Neural cell (in vitro differentiated cells): ENCODE results near the gene BNIP5.

Experiments used
- EP300 ChIP-seq: fragments of 450-650 bp; conservative IDR thresholded peaks from 2 replicates; pipeline ENCODE4 v1.6.1; 2014; ENCODE audit warnings: antibody characterized with exemption, mild to moderate bottlenecking, moderate library complexity; ENCODE audit not compliant: poor library complexity, severe bottlenecking
- EZH2 ChIP-seq: fragments of 200-600, 300-800 bp; shearing (Covaris generic), sonication (generic); IDR thresholded peaks from 2 replicates; pipeline ENCODE4 v1.6.1; 2014; ENCODE audit warnings: antibody characterized with exemption, low read length, borderline replicate concordance, mild to moderate bottlenecking; ENCODE audit not compliant: insufficient read depth, poor library complexity, severe bottlenecking
- MXI1 ChIP-seq: fragments of 450-650 bp; conservative IDR thresholded peaks from 2 replicates; pipeline ENCODE4 v1.6.1; 2014; ENCODE audit warnings: antibody characterized with exemption, mild to moderate bottlenecking; ENCODE audit not compliant: poor library complexity, severe bottlenecking
- POLR2AphosphoS5 ChIP-seq: IDR thresholded peaks from 2 replicates; pipeline ENCODE4 v1.6.1; 2012
- RAD21 ChIP-seq: fragments of 450-650 bp; conservative IDR thresholded peaks from 2 replicates; pipeline ENCODE4 v1.6.1; 2014; ENCODE audit warnings: antibody characterized with exemption, mild to moderate bottlenecking, moderate library complexity
- REST ChIP-seq: IDR thresholded peaks from 2 replicates; pipeline ENCODE4 v1.6.1; 2012; ENCODE audit warnings: borderline replicate concordance
- TAF1 ChIP-seq: IDR thresholded peaks from 2 replicates; pipeline ENCODE4 v1.6.1; 2012; ENCODE audit warnings: low read depth
- TF ChIP-seq, protein P1 (sequence below): fragments of 450-650 bp; IDR thresholded peaks from 2 replicates; pipeline ENCODE4 v1.5.1; 2014; ENCODE audit warnings: antibody characterized with exemption, mild to moderate bottlenecking, moderate library complexity; ENCODE audit not compliant: poor library complexity, severe bottlenecking

- TF ChIP-seq, protein P1, sequence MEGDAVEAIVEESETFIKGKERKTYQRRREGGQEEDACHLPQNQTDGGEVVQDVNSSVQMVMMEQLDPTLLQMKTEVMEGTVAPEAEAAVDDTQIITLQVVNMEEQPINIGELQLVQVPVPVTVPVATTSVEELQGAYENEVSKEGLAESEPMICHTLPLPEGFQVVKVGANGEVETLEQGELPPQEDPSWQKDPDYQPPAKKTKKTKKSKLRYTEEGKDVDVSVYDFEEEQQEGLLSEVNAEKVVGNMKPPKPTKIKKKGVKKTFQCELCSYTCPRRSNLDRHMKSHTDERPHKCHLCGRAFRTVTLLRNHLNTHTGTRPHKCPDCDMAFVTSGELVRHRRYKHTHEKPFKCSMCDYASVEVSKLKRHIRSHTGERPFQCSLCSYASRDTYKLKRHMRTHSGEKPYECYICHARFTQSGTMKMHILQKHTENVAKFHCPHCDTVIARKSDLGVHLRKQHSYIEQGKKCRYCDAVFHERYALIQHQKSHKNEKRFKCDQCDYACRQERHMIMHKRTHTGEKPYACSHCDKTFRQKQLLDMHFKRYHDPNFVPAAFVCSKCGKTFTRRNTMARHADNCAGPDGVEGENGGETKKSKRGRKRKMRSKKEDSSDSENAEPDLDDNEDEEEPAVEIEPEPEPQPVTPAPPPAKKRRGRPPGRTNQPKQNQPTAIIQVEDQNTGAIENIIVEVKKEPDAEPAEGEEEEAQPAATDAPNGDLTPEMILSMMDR, result no peak
- TF ChIP-seq POLR2AphosphoS5 (no peak), EZH2 (no peak), TAF1 (no peak), REST (no peak), MXI1 (no peak), EP300 (no peak), RAD21 (no peak)
Measured at GRCh38 chr6:36355819-36356218, 19.1 kb upstream of the BNIP5 start.
